Measurements from ENCODE around the gene C1QL1. TPM values are rescaled to one million over a fixed set of nuclear protein-coding genes. Genes with fewer than 3 reads are reported as not detected.
A peak's percentile ranks its signal among the peaks of the same experiment; 100 is the strongest.

The C1QL1 gene
- total and polyA plus RNA-seq, 2 of the 13 experiments (the other 11 are each of a cell fraction or from before 2014, with no cell fraction given) = 0.11 TPM

GRCh38 chr17:44947461-44948314 lies 20.4 kb downstream of the C1QL1 start, which contains the start of gene KIF18B (continued):
- TF ChIP-seq, protein P1, sequence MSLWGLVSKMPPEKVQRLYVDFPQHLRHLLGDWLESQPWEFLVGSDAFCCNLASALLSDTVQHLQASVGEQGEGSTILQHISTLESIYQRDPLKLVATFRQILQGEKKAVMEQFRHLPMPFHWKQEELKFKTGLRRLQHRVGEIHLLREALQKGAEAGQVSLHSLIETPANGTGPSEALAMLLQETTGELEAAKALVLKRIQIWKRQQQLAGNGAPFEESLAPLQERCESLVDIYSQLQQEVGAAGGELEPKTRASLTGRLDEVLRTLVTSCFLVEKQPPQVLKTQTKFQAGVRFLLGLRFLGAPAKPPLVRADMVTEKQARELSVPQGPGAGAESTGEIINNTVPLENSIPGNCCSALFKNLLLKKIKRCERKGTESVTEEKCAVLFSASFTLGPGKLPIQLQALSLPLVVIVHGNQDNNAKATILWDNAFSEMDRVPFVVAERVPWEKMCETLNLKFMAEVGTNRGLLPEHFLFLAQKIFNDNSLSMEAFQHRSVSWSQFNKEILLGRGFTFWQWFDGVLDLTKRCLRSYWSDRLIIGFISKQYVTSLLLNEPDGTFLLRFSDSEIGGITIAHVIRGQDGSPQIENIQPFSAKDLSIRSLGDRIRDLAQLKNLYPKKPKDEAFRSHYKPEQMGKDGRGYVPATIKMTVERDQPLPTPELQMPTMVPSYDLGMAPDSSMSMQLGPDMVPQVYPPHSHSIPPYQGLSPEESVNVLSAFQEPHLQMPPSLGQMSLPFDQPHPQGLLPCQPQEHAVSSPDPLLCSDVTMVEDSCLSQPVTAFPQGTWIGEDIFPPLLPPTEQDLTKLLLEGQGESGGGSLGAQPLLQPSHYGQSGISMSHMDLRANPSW (CRISPR knock-in tag; IDR thresholded peaks at IDR 0.05; ENCODE audit: borderline replicate concordance) = no peak; the same call in 1 of the 2 replicates
- TF ChIP-seq RBM39 (IDR thresholded peaks at IDR 0.05; ENCODE audit: low read depth, low read length, poor library complexity, severe bottlenecking) = no peak
- TF ChIP-seq, protein P2, sequence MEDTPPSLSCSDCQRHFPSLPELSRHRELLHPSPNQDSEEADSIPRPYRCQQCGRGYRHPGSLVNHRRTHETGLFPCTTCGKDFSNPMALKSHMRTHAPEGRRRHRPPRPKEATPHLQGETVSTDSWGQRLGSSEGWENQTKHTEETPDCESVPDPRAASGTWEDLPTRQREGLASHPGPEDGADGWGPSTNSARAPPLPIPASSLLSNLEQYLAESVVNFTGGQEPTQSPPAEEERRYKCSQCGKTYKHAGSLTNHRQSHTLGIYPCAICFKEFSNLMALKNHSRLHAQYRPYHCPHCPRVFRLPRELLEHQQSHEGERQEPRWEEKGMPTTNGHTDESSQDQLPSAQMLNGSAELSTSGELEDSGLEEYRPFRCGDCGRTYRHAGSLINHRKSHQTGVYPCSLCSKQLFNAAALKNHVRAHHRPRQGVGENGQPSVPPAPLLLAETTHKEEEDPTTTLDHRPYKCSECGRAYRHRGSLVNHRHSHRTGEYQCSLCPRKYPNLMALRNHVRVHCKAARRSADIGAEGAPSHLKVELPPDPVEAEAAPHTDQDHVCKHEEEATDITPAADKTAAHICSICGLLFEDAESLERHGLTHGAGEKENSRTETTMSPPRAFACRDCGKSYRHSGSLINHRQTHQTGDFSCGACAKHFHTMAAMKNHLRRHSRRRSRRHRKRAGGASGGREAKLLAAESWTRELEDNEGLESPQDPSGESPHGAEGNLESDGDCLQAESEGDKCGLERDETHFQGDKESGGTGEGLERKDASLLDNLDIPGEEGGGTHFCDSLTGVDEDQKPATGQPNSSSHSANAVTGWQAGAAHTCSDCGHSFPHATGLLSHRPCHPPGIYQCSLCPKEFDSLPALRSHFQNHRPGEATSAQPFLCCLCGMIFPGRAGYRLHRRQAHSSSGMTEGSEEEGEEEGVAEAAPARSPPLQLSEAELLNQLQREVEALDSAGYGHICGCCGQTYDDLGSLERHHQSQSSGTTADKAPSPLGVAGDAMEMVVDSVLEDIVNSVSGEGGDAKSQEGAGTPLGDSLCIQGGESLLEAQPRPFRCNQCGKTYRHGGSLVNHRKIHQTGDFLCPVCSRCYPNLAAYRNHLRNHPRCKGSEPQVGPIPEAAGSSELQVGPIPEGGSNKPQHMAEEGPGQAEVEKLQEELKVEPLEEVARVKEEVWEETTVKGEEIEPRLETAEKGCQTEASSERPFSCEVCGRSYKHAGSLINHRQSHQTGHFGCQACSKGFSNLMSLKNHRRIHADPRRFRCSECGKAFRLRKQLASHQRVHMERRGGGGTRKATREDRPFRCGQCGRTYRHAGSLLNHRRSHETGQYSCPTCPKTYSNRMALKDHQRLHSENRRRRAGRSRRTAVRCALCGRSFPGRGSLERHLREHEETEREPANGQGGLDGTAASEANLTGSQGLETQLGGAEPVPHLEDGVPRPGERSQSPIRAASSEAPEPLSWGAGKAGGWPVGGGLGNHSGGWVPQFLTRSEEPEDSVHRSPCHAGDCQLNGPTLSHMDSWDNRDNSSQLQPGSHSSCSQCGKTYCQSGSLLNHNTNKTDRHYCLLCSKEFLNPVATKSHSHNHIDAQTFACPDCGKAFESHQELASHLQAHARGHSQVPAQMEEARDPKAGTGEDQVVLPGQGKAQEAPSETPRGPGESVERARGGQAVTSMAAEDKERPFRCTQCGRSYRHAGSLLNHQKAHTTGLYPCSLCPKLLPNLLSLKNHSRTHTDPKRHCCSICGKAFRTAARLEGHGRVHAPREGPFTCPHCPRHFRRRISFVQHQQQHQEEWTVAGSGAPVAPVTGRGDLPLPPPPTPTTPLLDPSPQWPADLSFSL (CRISPR knock-in tag; IDR thresholded peaks at IDR 0.05) = no peak
- TF ChIP-seq ZNF317 (CRISPR knock-in tag; IDR thresholded peaks at IDR 0.05) = no peak
- peak; percentile 88 for TF ChIP-seq ZBTB43 (CRISPR knock-in tag; conservative IDR thresholded peaks at IDR 0.05)
- peak; percentile 68; the same call in 1 of the 2 replicates for TF ChIP-seq ARID2 (CRISPR knock-in tag; IDR thresholded peaks at IDR 0.05; ENCODE audit: borderline replicate concordance)
- TF ChIP-seq, protein P3, sequence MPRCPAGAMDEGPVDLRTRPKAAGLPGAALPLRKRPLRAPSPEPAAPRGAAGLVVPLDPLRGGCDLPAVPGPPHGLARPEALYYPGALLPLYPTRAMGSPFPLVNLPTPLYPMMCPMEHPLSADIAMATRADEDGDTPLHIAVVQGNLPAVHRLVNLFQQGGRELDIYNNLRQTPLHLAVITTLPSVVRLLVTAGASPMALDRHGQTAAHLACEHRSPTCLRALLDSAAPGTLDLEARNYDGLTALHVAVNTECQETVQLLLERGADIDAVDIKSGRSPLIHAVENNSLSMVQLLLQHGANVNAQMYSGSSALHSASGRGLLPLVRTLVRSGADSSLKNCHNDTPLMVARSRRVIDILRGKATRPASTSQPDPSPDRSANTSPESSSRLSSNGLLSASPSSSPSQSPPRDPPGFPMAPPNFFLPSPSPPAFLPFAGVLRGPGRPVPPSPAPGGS (CRISPR knock-in tag; IDR thresholded peaks at IDR 0.05) = peak; percentile 74; the same call in 1 of the 2 replicates
- TF ChIP-seq ZBTB44 (CRISPR knock-in tag; IDR thresholded peaks at IDR 0.05) = no peak
- TF ChIP-seq TIGD3 (CRISPR knock-in tag; IDR thresholded peaks at IDR 0.05; ENCODE audit: borderline replicate concordance) = peak; percentile 93; the same call in 1 of the 2 replicates

Data from HepG2 (cell line).